Measurements from ENCODE around the gene CEBPA.

Gene CEBPA

GRCh38 chr19:33293255-33294057 is 8.9 kb downstream of the CEBPA start:
- no peak for TF ChIP-seq CTCF (IDR thresholded peaks at IDR 0.05; ENCODE audit: extremely low read depth, insufficient read depth, missing control alignments)
- in situ Hi-C loops (cut with MboI; ENCODE audit: low pct_unique_long_range_greater_than_20kb, low sequenced_read_pairs, unreplicated experiment), result no loop called here
- no peak for DNase-seq (ENCODE audit: low spot score)

GRCh38 chr19:33292595-33293254 is 9.6 kb downstream of the CEBPA start:
- no peak for DNase-seq (ENCODE audit: low spot score)
- TF ChIP-seq CTCF (IDR thresholded peaks at IDR 0.05; ENCODE audit: extremely low read depth, insufficient read depth, missing control alignments), result no peak
- in situ Hi-C loops (cut with MboI; ENCODE audit: low pct_unique_long_range_greater_than_20kb, low sequenced_read_pairs, unreplicated experiment), result no loop called here

- no peak for DNase-seq (ENCODE audit: low spot score)
- TF ChIP-seq CTCF (IDR thresholded peaks at IDR 0.05; ENCODE audit: extremely low read depth, insufficient read depth, missing control alignments), result no peak
- in situ Hi-C loops (cut with MboI; ENCODE audit: low pct_unique_long_range_greater_than_20kb, low sequenced_read_pairs, unreplicated experiment), result no loop called here
Observed at GRCh38 chr19:33291623-33292534, 10.5 kb downstream of the CEBPA start.

DNA sequence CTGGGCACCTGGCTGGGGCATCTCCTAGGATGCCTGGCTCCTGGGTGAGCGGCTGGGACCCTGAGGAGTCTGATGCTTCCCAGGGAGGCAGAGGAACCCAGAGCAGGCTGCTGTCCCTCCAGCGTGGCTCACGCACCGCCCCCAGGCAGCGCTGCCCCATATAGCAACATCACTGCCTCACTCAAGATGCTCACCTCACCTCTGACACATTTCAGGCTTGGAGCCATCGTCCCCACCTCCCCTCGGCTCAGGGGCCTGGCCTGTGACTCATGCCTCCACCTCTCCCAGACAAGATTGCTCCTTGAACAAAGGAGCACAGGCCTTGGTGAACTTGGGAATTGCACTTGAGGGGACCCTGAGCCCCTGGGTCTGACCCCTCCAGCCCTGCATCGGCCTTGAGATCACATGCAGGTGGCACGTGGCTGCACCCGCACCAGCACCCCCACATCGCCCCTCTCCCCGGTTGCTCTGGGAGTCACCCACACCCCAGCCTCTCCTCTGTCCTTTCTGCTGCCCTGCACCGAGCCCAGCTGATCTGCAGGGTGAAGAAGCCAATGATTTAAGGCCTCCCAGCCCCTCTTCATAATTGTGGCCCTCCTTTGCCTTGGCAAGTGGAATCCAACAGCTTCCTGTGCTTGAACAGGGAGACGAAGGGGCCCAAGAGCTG is 11.2 kb downstream of the CEBPA start:
- no peak for DNase-seq (ENCODE audit: low spot score)
- in situ Hi-C loops (cut with MboI; ENCODE audit: low pct_unique_long_range_greater_than_20kb, low sequenced_read_pairs, unreplicated experiment), result no loop called here
- no peak for TF ChIP-seq CTCF (IDR thresholded peaks at IDR 0.05; ENCODE audit: extremely low read depth, insufficient read depth, missing control alignments)

GRCh38 chr19:33290082-33290815 is 12.1 kb downstream of the CEBPA start:
- in situ Hi-C loops (cut with MboI; ENCODE audit: low pct_unique_long_range_greater_than_20kb, low sequenced_read_pairs, unreplicated experiment), result no loop called here
- no peak for TF ChIP-seq CTCF (IDR thresholded peaks at IDR 0.05; ENCODE audit: extremely low read depth, insufficient read depth, missing control alignments)
- no peak for DNase-seq (ENCODE audit: low spot score)
